ENCODE measurements around the gene CPED1.
"Not testable (repeated sequence)": the region's sequence is repeated elsewhere in the genome, so short reads cannot be mapped to it uniquely, and the experiment has no call there.

CPED1 gene

GRCh38 chr7:121020989-121021969, 32.8 kb downstream of the CPED1 start:
- DNase-seq = no peak

DNA sequence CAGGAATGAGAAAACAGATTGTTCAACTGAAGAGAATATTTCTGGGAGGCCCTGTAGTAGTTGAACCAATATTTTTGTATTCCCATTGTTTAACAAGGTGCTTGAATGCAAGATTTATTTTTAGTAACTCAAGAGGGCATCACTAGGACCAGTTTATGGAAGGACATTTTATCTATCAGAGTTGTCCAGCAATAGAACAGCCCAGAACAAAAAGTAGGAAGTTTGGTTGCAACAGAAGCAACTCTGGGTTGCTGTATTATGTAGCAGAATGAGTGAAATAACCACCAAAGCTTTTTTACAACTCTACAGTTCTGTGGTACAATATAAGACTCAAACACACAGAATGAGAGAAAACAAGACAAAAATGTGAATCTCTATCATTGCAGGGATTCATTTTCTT, 34.7 kb downstream of the CPED1 start:
- no peak for DNase-seq

DNA sequence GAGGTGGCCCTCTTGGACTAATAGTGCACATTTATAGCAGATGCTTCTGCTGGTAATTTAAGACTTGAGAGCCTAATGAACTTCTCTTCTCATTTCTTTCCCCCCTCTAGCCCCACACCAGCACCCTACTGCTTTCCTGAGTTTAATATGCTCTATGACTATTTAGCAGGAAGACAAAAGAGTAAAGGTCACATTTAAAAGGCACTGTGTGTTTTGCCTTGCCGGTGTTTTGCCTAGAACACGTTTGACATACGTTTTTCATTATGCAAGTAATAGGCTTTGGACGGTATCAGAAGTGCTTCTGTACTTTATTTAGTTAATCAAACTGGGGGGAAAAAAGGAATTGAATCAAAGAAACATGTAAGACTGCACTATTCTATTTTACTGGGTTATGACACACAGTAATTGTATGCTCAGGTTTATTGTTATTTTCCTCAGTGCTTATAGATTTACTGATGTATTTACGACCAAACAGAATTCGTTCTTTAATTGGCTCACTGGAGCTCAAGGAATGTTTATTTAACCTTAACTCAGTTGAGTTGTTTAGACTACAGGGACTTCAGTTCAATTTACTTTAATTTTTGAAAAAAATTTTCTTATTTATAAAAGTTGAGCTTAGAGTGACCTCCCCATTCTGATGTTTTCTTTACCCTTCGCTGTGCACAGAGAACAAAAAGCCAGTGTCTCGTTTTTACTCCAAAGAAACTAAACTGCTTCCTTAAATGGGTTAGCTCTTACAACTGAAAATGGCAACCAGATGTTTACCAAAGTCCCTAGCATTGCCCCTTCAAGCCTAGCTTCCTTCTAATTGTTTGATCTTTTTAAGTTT, 35.4 kb downstream of the CPED1 start:
- DNase-seq = no peak

- DNase-seq = no peak
Measured at GRCh38 chr7:121024611-121025010, 36.1 kb downstream of the CPED1 start.

DNA sequence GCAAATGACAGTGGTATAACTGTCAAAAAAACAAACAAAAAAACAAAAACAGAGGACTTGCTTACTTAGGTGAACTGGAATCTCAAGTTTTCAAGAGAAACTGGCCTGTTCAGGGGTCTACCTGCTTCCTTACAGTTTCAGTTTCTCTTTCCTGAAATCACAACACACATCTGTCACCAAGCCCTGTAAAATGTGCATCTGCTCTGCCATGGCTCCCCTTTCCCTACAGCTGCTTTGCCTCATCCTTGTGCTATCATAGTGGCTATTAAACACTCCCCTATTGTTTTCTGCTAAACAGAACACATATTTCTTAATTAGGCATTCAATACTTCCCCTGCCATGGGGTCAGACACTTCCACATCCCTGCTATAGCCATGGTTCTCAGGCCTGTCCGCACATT, 37.6 kb downstream of the CPED1 start:
- no peak for DNase-seq

DNA sequence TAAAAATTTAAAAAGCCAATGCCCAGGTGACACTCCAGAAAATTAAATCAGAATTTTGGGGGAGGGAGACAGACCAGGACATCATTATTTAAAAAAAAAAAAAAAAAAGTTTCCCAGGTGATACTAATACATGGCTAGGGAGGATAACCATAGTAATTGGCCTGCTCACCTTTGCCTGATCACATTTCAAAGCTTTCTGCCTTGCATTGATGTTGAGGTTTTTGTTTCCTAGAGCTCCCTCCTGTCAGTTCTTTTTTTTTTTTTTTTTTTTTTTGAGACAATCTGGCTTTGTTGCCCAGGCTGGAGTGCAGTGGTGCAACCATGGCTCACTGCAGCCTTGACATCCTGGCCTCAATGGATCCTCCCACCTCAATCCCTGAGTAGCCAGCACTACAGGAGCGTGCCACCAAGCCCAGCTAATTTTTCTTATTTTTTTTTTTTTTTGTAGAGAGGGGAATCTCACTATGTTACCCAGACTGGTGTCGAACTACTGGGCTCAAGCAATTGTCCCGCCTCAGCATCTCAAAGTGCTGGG, 38.1 kb downstream of the CPED1 start:
- no peak for DNase-seq

GRCh38 chr7:121027761-121028669, 39.5 kb downstream of the CPED1 start:
- peak in 1 of 14 donors; percentile 49 for DNase-seq

GRCh38 chr7:121029302-121029701, 40.8 kb downstream of the CPED1 start:
- DNase-seq = no peak

DNA sequence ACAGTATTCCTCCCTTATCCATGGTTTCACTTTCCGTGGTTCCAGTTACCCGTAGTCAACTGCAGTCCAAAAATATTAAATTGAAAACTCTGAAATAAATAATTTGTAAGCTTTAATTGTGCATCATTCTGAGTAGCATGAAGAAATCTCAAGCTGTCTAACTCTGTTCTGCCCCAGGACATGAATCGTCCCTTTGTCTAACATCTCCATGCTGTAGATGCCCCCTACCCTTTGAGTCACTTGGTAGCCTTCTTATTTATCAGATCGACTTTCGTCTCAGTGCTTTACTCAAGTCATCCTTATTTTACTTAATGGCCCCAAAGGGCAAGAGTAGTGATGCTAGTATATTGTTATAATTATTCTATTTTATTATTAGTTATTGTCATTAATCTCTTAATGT, 41.8 kb downstream of the CPED1 start:
- no peak for DNase-seq

DNA sequence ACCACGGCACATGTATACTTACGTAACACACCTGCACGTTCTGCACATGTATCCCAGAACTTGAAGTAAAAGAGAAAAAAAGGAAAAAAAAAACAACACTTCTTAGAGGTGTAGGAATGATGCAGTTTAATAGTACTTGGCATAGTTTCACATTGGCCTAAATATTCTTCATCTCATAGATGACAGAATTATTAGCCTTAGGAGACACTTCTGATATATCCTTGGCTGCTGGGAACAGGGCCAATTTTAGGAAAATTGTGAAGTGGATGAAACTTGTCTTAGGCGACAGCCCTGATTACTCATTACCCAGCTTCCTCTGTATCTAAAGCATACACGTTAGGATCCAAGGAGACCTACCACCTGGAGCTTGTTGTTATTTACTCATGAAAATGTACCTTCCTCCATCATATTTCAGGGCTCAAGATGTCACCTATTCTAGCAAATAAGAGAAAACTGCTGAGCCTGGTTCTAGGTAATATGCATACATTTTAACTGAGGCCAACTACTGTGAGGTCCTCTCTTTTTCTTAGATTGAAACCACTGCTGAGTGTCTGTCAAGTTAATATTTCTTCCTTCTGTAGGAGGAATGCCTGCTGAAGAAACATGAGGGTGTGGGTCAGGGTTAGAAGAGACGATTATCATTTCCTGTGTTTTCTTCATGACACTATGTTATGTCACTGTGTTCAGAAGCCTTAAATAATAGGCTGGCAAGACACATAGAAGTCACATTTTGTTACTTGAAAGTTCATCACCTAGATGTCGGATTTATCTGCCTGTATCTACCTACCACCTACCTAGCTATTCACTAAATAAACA, 44.3 kb downstream of the CPED1 start:
- DNase-seq = no peak

- DNase-seq = no peak
Measured at GRCh38 chr7:121034929-121035328, 46.4 kb downstream of the CPED1 start.

GRCh38 chr7:121036776-121037175, 48.3 kb downstream of the CPED1 start:
- DNase-seq = not testable (repeated sequence)

DNA sequence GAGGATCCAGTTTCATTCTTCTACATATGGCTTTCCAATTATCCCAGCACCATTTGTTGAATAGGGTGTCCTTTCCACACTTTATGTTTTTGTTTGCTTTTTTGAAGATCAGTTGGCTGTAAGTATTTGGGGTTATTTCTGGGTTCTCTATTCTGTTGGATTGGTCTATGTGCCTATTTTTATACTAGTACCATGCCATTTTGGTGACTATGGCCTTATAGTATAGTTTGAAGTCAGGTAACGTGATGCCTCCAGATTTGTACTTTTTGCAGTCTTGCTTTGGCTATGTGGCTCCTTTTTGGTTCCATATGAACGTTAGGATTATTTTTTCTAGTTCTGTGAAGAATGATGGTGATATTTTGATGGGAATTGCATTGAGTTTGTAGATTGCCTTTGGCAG, 48.8 kb downstream of the CPED1 start:
- not testable (repeated sequence) for DNase-seq

- DNase-seq = no peak
Measured at GRCh38 chr7:121037957-121038716, 49.6 kb downstream of the CPED1 start.

GRCh38 chr7:121038717-121039509, 50.4 kb downstream of the CPED1 start:
- DNase-seq = no peak

GRCh38 chr7:121039510-121039822, 51.0 kb downstream of the CPED1 start:
- no peak for DNase-seq

DNA sequence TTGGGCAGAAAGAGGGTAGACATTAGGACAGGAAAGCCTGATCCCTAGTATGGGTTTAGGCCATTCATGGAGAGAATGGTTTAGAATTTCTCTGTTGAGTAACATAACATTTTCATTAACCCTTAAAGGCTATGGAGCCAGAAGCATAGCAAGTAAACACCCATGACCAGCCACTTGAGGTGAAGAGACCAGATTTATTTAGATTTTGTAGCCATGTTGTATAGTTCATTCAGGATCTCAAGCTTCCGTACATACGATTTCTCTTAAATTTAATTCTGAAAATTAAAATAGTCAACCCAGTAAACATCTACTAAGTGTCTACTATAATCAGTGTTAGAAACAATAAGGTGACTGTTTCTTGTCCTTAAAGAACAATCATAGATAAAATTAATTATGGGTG, 51.5 kb downstream of the CPED1 start:
- no peak for DNase-seq

DNA sequence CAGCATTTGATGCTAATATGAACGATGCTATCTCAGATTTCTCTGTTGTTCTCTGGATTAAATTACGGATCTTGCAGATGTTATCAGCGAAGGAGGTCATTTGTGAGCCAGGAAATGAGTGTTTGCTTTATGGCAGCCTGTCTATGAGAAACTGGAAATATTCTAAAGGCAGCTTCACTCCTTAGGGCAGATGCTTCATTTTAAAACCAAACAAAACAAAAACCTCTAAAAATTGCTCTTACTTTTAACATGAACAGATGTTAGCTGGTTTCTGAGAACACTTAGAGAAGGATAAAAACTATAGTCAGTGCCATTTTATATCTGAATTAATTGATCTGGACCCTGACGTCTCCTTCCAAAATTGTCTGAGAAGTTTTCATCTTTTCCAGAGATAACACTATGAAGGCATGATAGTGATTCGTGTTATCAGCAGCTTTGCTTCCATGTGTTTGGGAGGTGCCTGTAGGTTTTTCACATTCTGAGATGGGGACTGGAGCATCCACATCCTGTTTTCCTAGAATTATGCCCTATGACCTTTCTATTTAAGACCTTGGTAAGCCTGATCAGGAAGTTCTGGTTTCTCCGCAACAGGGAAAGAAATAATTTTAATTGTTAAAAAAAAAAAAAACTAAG, 53.1 kb downstream of the CPED1 start:
- no peak for DNase-seq

DNA sequence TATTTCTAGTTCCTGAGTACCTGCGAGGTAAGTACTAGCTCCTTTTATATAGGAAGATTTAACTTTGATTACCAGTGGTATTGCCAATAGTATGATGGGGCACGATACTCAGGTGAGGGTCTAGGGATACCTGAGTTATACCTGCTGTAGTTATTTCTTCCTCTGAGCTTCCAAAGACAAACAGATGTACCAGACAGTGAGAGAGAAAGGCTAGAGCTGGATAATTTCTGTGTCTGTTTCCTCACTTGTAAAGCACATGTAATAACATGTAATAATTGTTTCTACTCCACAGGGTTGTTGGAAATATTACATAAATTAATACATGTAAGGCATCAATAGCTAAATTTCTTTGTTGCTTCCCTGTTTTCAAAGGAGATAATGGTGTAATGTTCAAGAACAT, 53.7 kb downstream of the CPED1 start:
- DNase-seq = no peak
